Stimulated activated CD8-positive, alpha-beta memory T cell treated with anti-CD3 and anti-CD28 coated beads, Interleukin-12 subunit alpha, Interleukin-12 subunit beta, amount 100 ng/mL, for 24 hours (primary cell): Measurements from ENCODE around the gene EYS.

Experiments
- DNase-seq: peaks from one replicate; pipeline ENCODE4 v3.0.0-alpha.2; 2020; ENCODE audit errors: extremely low read depth

EYS gene

DNA sequence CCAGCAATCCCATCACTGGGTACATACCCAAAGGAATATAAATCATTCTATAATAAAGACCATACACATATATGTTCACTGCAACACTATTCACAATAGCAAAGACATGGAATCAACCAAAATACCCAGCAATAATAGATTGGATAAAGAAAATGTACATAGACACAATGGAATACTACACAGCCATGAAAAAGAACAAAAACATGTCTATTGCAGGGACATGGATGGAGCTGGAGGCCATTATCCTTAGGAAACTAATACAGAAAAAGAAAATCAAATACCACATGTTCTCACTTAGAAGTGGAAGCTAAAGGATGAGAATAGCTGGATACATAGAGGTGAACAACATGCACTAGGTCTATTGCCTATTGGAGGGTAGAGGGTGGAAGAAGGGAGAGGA, 1396.8 kb downstream of the EYS start:
- no peak for DNase-seq

DNA sequence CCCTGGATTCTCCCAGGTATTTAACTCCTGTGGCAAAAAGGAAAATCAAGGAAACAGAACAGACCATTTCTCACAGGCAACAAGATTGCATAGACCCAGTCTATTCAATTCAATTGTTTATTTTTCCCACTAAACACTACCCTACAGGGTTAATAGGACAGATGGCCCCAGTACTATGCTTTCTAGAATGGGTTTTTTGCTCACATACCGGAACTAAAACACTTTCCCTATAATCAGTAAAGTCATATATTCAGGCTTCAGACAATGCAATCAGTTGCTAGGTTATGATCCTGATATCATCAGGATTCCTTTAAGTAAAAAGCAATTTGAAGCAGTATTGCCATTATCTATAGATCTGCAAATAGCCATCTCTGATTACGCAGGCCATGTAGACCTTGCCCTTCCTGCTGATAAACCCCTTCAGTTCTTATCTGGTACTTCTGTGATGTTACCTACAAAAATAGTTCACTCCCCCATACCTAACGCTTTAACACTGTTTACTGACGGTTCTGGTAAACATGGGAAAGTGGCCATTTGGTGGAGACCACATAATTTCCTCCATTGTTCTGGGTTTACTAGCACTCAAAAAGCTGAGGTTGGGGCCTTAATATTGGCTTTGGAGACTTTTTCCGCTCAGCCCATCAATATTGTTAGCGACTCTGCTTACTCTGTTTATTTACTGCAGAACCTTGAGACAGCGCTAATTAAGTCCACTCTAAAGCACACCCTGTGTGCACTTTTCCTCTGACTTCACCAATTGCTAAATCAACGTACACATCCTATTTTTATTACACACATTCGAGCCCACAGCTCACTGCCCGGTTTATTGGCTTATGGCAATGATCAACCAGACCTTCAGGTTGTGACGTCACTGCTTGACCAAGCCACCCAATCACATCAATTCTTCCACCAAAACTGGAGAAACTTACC, 1405.5 kb downstream of the EYS start:
- DNase-seq: no peak

DNA sequence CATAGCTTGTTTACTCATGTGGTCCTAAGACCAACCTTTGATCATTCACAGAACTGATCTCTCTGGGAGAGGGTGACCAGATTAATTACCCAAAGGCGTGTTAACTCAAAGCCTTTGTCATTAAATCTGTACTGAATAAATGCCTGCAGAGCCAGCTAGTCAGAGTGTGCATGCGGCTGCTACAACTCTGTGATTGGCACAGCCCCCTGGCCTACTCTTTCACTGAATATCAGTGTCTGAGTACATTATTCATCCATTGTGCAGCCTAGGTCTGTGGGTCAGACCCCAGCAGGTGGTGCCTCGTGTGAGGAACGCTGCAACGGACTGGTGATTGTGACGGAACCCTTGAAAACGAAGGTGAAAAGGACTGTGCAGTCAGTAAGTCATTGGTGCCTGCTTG, 1407.8 kb downstream of the EYS start:
- no peak for DNase-seq

DNA sequence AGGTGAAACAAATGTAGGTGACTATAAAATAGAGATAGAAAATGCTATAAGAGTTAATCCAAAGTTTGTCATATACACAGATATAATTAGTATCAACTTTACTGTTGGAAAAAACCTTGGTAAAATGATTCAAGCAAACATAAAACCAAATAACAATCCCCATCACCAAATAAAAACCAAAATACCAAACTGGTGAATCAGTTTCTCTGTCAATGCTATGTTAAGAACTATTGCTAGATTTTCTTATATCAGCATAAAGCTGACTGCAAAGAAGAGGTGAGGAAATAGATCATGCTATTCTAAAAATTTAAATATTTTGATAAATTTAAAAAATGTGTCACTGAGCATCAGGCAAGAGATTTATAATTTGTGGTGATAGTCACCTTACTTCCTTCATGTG, 1413.0 kb downstream of the EYS start:
- DNase-seq: no peak

DNA sequence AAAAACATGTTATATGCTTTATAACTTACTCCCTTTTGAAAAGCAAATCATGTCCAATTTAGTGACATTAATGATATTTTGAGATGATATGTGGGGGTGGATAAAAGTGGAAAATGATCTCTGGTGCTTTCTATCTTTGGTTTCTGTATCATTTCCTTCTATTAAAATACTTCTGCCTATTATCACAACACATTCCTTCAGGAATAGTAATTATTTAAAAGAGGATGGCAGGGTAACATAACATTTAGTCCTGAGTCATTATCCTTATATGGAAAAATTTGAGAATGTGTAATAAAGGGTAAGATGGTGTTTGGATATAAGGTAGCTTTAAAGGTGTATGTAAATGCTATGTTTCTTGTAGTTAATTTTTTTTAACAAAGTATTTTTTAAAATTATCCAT, 1413.7 kb downstream of the EYS start:
- DNase-seq: no peak

DNA sequence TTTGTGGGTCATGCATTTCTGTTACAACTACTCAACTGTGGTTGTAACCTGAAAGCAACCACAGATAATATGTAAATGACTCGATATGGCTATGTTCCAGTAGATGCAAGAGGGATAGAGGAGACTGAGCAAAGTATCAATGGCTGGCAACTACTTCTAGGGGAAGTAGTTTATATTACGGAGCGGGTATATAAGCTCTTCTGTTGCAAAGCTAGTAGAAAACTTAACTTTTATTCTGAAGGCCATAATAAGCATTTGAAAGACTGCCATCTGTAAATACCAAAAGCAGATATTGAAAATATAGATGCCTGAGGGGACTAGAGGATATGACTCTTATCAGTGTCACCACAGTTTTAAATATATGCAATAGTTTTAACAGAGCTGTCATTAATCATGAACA, 1416.2 kb downstream of the EYS start:
- DNase-seq: no peak

DNA sequence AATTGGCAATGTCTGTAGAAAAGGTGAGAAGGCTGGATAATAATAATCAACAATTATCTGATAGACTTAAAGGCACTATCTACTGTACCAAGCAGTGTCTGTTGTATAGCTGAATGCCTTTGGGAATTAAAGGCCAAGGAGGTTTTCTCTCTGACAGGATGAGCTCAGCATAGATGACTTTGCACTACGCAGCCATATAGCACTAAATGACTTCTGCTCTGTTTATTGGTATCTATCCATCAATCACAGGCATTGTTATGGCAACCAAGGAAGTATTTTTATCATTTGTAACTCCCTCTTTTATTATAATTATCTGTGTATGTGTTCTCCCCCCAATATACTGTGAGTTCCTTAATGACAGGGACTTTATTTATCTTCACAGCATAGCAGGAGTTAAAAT, 1417.1 kb downstream of the EYS start:
- no peak for DNase-seq

DNA sequence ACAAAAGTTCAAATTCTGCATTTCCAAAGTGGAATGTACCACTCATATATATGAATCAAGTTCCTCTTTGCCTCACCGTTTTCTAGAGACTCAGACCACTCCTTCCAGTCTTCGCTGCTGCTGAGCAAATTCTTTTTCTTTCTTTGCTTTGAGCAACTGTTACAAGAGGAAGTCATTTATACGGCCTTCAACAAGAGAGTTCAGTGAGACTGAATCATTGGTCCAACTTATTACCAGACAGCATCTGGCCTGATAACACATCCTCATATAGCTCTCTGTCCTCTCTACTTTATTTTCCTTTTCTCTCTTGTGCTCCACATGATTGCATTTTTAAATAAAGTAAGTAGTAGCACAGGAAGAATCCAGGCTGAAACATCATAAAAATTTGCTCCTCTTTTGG, 1418.7 kb downstream of the EYS start:
- DNase-seq: no peak

DNA sequence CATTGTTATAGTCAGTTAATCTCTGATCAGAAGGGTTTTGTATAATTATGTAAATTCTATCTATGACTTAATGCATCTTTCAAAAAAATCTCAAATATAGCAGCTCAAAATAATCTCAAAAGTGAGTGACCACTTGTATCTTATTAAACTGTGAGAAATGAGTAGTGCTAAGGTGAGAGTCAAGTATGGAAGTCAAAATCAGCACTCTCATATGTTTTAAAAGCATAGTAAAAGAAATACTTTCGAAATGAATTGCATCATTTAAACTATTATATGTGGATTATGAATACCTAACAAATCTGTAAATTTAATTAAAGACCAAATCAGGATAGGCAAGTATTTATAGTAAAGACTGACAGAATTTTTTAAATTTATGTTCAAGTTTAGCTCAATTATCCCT, 1425.9 kb downstream of the EYS start:
- no peak for DNase-seq

DNA sequence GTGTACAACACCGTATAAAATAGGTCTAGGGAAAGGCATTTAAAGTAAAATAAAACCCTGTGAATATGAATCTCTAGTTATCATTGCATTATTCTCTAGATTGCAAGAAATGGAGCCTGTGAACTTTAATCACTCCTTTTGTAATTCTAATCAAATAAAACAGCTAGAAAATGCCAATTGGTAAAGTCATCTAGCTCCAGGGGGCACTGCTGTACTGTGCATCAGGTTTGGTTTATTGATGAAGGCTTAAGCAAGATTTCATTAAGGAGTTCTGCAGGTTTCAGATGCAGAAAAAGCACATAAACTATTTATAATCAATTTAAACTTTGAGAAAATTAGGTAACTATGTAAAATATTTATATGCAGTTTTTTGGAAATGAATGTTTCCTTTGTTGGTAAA, 1426.5 kb downstream of the EYS start:
- no peak for DNase-seq

DNA sequence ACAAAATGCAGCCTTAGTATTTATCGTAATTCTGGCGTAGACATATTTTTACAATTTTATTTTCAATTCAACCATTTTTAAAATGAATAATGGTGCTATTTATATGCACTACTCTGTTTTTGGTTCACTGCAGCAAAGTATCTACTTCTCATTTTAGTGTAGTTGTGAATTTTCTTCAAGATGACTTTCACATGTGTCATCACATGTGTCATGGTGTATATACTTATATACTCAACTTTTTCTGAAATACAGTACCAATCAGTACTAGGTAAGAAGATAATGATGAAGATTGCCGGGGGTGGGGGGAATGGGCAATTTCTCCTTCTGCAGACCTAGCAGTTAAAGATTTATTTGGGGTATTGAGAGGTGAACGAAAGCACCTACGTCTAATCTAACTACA, 1436.9 kb downstream of the EYS start:
- no peak for DNase-seq

DNA sequence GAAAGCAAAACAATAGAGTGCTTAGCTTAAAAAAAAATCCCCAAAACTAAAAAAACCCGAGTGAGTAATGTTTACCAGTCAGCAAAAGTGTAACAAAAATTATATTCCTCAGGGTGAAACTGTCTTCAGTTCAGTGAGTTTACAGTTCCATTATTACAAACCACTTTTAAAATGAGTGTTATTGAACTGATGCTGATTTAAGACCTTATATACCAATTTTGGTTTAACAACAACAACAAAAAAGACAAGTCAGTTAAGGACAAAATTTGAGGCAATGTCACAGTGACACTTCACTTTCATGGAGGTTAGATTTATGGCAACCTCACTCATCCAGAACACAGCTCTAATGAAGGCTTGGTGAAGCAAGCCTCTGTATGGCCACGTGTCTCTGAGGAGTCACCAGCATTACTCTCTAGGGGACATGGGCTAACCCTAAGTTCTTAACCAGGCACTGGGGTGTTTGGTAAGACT, 1440.6 kb downstream of the EYS start:
- no peak for DNase-seq

DNA sequence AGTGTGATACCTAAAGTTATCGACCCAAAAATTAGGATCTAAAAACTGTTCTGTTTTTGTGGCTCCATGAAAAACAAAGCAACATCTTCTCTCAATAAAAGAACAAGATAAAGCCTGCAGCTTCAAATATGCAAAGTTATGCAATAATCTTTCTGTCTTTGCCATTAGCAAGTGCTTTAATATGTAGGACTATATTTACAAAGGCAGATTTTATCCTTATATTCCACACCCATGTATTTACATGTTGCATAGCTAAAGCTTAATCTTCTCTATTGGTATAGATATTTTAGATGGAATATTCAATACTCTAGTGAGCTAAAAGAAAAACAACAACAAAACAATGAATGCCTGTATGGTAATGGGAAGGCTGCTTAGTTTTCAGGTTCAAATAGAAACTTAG, 1443.2 kb downstream of the EYS start:
- DNase-seq: no peak

DNA sequence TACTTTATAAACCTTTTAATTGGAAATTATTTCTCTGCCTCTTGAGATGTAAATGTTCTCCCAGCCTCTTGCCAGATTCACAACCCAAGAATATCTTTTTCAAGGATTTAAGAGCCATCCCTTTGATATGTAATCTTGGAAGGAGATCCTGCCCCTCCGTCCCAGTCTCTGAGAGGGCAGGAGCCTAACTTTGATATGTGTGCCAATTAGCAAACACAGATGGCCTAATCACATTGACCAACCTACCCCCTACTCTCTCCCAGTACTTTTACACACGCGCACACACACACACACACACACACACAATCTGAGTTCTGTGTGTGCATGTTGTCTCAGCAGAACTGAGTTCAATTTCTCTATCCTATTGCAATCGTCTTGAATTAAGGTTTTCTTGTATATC, 1447.7 kb downstream of the EYS start:
- DNase-seq: no peak

DNA sequence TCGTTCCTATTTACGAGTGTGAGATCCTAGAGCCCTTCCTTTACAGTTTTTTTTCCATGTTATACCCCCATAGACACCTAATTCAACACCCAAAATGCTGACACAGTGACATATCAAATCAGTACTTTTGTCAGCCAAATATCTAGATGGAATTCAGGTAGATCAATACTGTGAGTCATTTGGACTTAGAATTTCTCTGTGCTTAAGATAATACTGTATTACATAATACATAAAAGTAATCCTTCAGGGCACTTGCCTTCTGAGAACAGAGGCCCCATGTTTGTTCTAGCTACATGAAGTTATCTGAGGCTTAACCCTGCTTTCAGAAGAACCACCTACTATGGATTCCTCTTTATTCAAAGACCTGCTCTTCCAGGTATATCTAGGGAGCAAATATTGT, 1448.3 kb downstream of the EYS start:
- no peak for DNase-seq

DNA sequence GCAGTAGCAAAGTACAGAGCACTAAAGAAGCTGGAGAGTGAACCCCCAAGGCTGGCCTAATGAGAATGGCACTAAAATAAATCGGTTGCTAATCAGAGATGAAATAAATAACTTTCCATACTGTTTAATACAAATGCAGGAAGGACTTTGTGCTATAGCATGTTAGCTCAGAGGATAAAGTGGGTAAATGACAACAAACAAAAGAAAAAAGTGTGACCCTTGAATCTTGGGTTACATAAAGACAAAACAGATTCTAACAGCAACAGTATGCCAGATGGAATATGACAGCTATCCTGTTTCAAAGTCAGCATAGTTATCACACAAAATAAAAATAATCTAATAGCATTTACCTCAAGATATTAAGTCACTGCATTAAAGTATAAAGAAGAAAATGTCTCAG, 1448.7 kb downstream of the EYS start:
- DNase-seq: no peak

DNA sequence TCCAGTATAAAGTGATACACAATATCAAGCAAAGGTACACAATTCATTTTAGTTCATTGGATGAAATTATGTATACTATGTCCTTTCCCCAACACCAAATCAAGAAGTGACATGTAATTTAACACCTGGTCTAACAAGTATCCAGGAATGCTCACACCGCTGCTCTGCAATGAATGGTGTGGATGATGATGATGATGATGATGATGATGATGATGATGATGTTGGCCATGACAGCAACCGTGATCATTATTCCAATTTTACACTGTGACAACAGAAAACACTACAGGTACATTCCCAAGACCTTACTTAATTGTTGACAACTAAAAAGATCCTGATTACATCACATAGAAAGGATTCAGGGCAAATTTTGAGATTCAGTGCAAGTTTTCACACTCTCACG, 1449.4 kb downstream of the EYS start:
- no peak for DNase-seq

DNA sequence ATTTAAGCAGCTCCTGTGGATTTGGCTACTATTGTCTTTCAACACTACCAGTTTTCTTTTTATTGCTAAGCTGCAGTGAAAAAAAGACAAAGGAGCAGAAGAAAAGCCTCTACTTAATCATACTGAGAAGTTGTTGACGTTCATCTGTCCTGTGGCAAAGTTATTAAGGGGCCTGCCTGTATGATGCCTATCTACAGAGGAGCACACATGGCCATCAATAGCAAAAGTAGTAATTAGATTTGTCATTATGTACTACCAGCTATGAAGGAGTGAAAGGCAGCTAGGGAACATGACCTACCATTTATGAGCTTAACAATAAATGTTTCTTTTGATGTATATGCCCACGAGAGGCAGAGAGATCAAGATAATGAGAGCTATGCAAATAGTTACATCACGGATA, 1450.5 kb downstream of the EYS start:
- no peak for DNase-seq

DNA sequence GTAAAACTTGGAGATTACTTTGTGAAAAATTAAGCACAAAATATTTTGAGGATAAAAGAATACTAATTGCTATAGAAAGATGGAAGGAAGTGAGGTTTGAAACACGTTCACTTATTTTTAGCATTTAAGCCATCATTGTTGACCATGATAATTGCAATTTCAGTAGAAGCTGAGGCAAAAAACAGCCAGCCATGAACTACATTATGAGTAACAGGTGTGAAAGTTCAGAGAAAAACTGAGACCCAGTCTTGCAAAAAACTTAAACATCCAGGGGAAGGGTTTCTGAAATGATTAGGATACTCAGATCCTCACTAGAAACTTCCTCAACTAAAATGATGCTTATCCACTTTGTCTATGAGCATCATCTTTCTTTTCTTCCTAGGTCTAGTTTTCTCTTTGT, 1452.0 kb downstream of the EYS start:
- DNase-seq: no peak

DNA sequence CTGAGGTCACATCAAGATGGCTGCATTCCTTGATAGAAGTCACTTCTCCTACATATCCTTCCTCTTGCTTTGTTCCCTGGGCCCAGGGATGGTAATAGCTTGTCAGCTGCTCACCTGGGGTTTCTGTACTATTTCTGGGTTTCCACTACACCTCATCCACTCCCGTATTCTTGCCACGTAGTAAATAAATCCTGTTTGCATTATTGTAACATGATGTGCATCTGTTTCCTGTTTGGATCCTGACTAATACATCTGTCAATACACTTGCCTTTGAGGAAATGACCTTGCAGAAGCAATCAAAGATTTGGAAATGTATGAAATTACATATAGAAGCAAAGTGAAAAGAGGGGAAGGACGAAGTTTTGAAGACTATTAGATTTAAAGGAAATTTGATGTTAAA, 1452.5 kb downstream of the EYS start:
- DNase-seq: no peak

DNA sequence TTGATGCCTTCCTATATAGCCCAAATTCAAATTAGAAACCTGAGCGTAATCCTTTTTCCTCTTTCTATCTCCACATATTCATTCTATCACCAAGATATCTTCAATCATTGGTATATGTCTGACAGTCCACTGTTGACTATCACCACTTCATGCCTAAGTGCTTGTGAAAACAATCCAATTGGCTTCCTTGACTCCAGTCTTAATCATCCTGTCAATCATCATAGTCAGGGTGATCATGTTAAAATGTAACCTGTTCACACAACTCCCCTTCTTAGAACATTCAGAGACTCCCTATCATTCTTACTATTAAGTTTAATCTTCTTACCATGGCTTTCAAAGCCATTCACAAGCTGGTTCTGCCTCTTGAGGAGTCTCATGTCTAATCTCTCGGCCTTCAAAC, 1454.8 kb downstream of the EYS start:
- no peak for DNase-seq

DNA sequence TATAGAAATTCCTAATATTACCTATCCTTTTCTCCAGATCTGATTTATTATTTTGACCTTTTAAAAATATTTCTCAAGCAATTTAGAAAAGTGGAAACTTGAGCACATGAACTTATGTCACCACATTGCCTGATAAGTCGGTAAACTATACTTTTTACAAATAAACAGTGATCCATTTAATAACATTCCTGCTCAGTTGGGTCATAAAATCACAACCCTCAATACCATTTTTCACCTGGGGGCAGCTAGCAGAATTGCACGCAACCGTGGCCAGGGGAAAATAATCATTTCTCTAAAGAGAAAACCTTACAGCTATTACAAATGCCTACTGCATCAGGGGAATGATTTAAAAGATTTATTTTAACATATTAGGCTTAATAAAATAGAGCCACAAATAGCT, 1456.9 kb downstream of the EYS start:
- DNase-seq: no peak

DNA sequence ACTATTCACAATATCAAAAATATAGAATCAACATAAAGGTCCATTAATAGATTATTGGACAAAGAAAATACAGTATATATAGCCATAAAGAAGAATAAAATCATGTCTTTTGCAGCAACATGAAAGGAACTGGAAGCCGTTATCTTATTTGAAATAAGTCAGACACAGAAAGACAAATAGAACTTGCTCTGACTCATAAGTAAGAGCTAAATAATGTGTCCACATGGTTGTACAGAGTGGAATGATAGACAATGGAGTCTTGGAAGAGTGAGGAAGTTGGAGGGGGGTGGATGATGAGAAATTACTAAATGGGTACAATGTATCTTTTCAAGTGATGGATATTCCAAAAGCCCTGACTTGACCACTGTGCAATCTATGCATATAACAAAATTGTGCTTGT, 1457.9 kb downstream of the EYS start:
- no peak for DNase-seq

DNA sequence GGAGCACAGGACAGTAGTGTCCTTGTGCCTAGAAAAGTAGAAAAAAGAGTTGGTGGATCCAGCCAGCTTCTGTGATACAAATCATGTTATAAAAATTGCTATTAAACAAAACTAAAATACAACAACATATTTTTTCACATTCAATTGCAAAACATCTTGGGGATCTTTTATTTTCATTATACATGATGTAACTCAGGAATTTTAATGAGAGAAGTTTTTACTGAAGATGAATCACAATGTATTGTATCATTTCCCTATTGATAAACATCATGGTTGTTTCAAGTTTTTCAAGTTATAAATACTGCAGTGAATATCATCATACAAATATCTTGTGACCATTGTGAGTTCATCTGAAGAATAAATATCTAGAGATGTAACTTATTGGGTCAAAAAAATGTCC, 1463.4 kb downstream of the EYS start:
- no peak for DNase-seq
